HepG2 (cell line): ENCODE data around the gene BMP8B.
"Not testable (repeated sequence)": the region's sequence is repeated elsewhere in the genome, so short reads cannot be mapped to it uniquely, and the experiment has no call there.

Experiments used
- BHLHE40 ChIP-seq: IDR thresholded peaks from 2 replicates; pipeline ENCODE4 v1.6.1; 2011; ENCODE audit warnings: low read length, improper control_type of control experiment
- CREB1 ChIP-seq, 2 experiments: fragments of 450-650 bp in 1 of 2; IDR thresholded peaks; 2 replicates each; pipeline ENCODE4 v1.6.1; 2016 to 2017; ENCODE audit warnings: control low read depth in 1 of 2, mild to moderate bottlenecking in 1 of 2, missing compliant biosample characterization in 1 of 2, missing genetic modification characterization in 1 of 2
- EP300 ChIP-seq, 3 experiments: sonication (generic) in 1 of 3; formaldehyde crosslinking in 1 of 3; IDR thresholded peaks; 2 replicates each; pipeline versions ENCODE4 v1.5.1 to v1.6.1; 2011 to 2020; ENCODE audit warnings: low read depth in 2 of 3, low read length in 2 of 3, borderline replicate concordance in 1 of 3, improper control_type of control experiment in 1 of 3, mild to moderate bottlenecking in 1 of 3, missing genetic modification reagents in 1 of 3, moderate library complexity in 1 of 3
- POLR2AphosphoS5 ChIP-seq: IDR thresholded peaks from 2 replicates; pipeline ENCODE4 v1.6.1; 2012; ENCODE audit warnings: low read depth, low read length
- RBFOX2 ChIP-seq: fragments of 200-400 bp; formaldehyde crosslinking; IDR thresholded peaks from 2 replicates; pipeline ENCODE4 v1.6.1; 2017; ENCODE audit warnings: low read depth, mild to moderate bottlenecking, low read length
- TF ChIP-seq, protein P1 (sequence below): IDR thresholded peaks from 2 replicates; pipeline ENCODE4 v1.6.1; 2016
- TF ChIP-seq, protein P2 (sequence below): IDR thresholded peaks from 2 replicates; pipeline ENCODE4 v1.6.1; 2012; ENCODE audit warnings: low read length, improper control_type of control experiment
- TF ChIP-seq, protein P3 (sequence below): sonication (generic); formaldehyde crosslinking; IDR thresholded peaks from 2 replicates; pipeline ENCODE4 v1.4.0; 2020; ENCODE audit warnings: mild to moderate bottlenecking, low read depth, missing genetic modification reagents

DNA sequence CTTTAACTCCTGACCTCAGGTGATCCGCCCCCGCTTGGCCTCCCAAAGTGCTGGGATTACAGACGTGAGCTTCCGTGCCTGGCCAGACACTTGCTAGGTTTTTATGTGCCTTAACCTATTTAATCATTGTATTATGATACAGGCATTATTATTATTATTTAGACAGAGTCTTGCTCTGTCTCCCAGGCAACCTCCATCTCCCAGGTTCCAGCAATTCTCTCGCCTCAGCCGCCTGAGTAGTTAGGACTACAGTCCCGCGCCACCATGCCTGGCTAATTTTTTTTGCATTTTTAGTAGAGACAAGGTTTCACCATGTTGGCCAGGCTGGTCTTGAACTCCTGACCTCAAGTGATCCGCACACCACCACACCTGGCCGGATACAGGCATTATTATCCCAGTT, 6.0 kb downstream of the BMP8B start:
- not testable (repeated sequence) for TF ChIP-seq POLR2AphosphoS5; RBFOX2; EP300 (IDR thresholded peaks at IDR 0.05; ENCODE audit: low read depth in 2 of 2, low read length in 2 of 2); EP300 (CRISPR knock-in tag; IDR thresholded peaks at IDR 0.05; ENCODE audit: borderline replicate concordance); CREB1 (IDR thresholded peaks at IDR 0.05); CREB1 (CRISPR knock-in tag; IDR thresholded peaks at IDR 0.05); BHLHE40
- TF ChIP-seq, protein P1, sequence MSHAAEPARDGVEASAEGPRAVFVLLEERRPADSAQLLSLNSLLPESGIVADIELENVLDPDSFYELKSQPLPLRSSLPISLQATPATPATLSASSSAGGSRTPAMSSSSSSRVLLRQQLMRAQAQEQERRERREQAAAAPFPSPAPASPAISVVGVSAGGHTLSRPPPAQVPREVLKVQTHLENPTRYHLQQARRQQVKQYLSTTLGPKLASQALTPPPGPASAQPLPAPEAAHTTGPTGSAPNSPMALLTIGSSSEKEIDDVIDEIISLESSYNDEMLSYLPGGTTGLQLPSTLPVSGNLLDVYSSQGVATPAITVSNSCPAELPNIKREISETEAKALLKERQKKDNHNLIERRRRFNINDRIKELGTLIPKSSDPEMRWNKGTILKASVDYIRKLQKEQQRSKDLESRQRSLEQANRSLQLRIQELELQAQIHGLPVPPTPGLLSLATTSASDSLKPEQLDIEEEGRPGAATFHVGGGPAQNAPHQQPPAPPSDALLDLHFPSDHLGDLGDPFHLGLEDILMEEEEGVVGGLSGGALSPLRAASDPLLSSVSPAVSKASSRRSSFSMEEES (CRISPR knock-in tag): not testable (repeated sequence)
- TF ChIP-seq, protein P2, sequence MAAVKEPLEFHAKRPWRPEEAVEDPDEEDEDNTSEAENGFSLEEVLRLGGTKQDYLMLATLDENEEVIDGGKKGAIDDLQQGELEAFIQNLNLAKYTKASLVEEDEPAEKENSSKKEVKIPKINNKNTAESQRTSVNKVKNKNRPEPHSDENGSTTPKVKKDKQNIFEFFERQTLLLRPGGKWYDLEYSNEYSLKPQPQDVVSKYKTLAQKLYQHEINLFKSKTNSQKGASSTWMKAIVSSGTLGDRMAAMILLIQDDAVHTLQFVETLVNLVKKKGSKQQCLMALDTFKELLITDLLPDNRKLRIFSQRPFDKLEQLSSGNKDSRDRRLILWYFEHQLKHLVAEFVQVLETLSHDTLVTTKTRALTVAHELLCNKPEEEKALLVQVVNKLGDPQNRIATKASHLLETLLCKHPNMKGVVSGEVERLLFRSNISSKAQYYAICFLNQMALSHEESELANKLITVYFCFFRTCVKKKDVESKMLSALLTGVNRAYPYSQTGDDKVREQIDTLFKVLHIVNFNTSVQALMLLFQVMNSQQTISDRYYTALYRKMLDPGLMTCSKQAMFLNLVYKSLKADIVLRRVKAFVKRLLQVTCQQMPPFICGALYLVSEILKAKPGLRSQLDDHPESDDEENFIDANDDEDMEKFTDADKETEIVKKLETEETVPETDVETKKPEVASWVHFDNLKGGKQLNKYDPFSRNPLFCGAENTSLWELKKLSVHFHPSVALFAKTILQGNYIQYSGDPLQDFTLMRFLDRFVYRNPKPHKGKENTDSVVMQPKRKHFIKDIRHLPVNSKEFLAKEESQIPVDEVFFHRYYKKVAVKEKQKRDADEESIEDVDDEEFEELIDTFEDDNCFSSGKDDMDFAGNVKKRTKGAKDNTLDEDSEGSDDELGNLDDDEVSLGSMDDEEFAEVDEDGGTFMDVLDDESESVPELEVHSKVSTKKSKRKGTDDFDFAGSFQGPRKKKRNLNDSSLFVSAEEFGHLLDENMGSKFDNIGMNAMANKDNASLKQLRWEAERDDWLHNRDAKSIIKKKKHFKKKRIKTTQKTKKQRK: not testable (repeated sequence)
- TF ChIP-seq, protein P3, sequence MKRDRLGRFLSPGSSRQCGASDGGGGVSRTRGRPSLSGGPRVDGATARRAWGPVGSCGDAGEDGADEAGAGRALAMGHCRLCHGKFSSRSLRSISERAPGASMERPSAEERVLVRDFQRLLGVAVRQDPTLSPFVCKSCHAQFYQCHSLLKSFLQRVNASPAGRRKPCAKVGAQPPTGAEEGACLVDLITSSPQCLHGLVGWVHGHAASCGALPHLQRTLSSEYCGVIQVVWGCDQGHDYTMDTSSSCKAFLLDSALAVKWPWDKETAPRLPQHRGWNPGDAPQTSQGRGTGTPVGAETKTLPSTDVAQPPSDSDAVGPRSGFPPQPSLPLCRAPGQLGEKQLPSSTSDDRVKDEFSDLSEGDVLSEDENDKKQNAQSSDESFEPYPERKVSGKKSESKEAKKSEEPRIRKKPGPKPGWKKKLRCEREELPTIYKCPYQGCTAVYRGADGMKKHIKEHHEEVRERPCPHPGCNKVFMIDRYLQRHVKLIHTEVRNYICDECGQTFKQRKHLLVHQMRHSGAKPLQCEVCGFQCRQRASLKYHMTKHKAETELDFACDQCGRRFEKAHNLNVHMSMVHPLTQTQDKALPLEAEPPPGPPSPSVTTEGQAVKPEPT: not testable (repeated sequence)
